ENCODE data around the gene C2orf72.

GRCh38 chr2:231030725-231031124, 6.6 kb upstream of the C2orf72 start:
- TF ChIP-seq CTCF (conservative IDR thresholded peaks at IDR 0.05), result no peak
- no peak for TF ChIP-seq EZH2 (IDR thresholded peaks at IDR 0.05; ENCODE audit: low read depth)

All from PC-9 (cell line).